ENCODE results near the gene ZNF548. TPM values are rescaled to one million over a fixed set of nuclear protein-coding genes. Genes with fewer than 3 reads are reported as not detected.

Gene ZNF548
- total RNA-seq, 1 experiment from 2014 or later: 14.7 TPM

DNA sequence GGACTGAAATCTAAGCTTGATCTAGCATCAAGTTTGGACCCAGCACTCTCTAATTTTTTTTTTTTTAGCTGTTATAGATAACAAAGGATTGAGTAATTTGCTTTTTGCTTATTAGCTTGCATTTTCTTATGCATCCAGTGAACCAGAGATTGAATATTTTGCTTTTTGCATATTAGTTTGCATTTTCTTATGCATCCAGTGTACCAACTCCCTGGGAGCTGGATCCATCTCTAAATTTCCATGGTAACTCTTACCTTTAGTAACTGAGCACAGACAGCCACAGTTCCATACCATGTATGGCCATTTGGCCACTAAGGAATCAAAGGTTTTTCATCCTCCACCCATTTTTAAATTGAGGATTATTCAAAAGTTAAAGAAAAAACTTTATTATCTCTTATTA, 8.7 kb upstream of the ZNF548 start:
- peaks cover 38% of the 10 kb centered on the region for H3K9me3 ChIP-seq (ENCODE audit: control insufficient read depth, insufficient read depth, low read depth, low read length)
- TF ChIP-seq, protein P1, sequence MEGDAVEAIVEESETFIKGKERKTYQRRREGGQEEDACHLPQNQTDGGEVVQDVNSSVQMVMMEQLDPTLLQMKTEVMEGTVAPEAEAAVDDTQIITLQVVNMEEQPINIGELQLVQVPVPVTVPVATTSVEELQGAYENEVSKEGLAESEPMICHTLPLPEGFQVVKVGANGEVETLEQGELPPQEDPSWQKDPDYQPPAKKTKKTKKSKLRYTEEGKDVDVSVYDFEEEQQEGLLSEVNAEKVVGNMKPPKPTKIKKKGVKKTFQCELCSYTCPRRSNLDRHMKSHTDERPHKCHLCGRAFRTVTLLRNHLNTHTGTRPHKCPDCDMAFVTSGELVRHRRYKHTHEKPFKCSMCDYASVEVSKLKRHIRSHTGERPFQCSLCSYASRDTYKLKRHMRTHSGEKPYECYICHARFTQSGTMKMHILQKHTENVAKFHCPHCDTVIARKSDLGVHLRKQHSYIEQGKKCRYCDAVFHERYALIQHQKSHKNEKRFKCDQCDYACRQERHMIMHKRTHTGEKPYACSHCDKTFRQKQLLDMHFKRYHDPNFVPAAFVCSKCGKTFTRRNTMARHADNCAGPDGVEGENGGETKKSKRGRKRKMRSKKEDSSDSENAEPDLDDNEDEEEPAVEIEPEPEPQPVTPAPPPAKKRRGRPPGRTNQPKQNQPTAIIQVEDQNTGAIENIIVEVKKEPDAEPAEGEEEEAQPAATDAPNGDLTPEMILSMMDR (IDR thresholded peaks at IDR 0.05): no peak
- TF ChIP-seq POLR2AphosphoS5 (IDR thresholded peaks at IDR 0.05; ENCODE audit: low read depth, low read length) (no peak), TCF7L2 (IDR thresholded peaks at IDR 0.05; ENCODE audit: low read depth, low read length) (no peak), SIN3A (IDR thresholded peaks at IDR 0.05; ENCODE audit: borderline replicate concordance, insufficient read depth, low read depth, low read length) (no peak)
- TF ChIP-seq, protein P2, sequence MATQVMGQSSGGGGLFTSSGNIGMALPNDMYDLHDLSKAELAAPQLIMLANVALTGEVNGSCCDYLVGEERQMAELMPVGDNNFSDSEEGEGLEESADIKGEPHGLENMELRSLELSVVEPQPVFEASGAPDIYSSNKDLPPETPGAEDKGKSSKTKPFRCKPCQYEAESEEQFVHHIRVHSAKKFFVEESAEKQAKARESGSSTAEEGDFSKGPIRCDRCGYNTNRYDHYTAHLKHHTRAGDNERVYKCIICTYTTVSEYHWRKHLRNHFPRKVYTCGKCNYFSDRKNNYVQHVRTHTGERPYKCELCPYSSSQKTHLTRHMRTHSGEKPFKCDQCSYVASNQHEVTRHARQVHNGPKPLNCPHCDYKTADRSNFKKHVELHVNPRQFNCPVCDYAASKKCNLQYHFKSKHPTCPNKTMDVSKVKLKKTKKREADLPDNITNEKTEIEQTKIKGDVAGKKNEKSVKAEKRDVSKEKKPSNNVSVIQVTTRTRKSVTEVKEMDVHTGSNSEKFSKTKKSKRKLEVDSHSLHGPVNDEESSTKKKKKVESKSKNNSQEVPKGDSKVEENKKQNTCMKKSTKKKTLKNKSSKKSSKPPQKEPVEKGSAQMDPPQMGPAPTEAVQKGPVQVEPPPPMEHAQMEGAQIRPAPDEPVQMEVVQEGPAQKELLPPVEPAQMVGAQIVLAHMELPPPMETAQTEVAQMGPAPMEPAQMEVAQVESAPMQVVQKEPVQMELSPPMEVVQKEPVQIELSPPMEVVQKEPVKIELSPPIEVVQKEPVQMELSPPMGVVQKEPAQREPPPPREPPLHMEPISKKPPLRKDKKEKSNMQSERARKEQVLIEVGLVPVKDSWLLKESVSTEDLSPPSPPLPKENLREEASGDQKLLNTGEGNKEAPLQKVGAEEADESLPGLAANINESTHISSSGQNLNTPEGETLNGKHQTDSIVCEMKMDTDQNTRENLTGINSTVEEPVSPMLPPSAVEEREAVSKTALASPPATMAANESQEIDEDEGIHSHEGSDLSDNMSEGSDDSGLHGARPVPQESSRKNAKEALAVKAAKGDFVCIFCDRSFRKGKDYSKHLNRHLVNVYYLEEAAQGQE (IDR thresholded peaks at IDR 0.05; ENCODE audit: insufficient read depth in 1 of 2, low read depth in 2 of 2, low read length in 1 of 2): no peak
- DNase-seq (ENCODE audit: low read depth, low spot score) (no peak), ATAC-seq (no peak)
- intact Hi-C loops (cut with micrococcal nuclease; ENCODE audit: unreplicated experiment) (no loop called here), in situ Hi-C loops (cut with HindIII; ENCODE audit: low pct_unique_long_range_greater_than_20kb, low sequenced_read_pairs) (no loop called here)
- BruUV-seq (replicated peaks): no TSS peak
- ChIA-PET CTCF (no interaction called here), POLR2A (interaction anchor here (0.5 to 0.6 kb wide), 2 partner anchors 54 to 482 kb away, joined by 3 read pairs; no protein-coding TSS in a partner anchor)
- no peaks in the 10 kb centered on the region for H3K27me3 ChIP-seq (ENCODE audit: control insufficient read depth, insufficient read depth, low read length)
- no peak overlapping the region for H3K27ac ChIP-seq (ENCODE audit: low read length)
- no peaks in the 10 kb centered on the region for H3K36me3 ChIP-seq (ENCODE audit: control insufficient read depth, insufficient read depth, low read length)
- no peak overlapping the region for H3K4me3 ChIP-seq (ENCODE audit: low read depth in 2 of 2, low read length in 2 of 2)
- no peaks in the 10 kb centered on the region for H3K4me1 ChIP-seq (ENCODE audit: control insufficient read depth, insufficient read depth, low read length)

DNA sequence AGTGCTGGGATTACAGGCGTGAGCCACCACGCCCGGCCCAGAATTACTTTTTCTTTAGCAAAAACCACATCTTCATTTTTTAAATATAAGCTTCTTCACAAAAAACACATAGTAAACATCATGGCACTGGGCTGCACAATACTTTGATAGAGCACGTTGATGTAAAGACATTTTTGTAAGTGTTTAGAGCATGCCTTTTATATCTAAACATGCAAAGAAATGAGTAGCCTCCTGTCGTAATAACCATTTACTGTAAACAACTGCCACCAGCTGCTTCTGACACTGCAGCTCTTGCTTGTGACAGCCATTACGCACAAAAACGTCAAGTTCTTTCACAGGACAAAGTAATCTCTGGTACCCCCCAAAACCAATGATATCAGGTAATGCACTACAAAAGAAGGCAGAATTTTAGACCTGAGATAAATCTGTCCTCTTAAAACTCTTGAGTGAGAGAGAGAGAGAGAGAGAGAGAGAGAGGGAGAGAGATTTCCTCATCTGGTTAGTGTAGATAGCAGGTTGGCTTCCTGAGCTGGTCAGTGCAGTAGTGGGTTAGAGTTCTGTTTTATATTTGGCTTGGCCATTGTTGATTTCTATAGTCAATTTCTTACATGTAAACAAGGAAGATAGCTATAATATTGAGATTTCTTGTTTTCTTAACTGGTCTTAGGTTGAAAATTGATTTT, 6.7 kb upstream of the ZNF548 start:
- POLR2A ChIA-PET: no interaction called here

More for the DNA sequence above, 6.7 kb upstream of the ZNF548 start:
- BruUV-seq (replicated peaks): no TSS peak
- in situ Hi-C loops (cut with HindIII; ENCODE audit: low pct_unique_long_range_greater_than_20kb, low sequenced_read_pairs) (no loop called here), intact Hi-C loops (cut with micrococcal nuclease; ENCODE audit: unreplicated experiment) (no loop called here)
- no peaks in the 10 kb centered on the region for H3K36me3 ChIP-seq (ENCODE audit: control insufficient read depth, insufficient read depth, low read length)
- no peaks in the 10 kb centered on the region for H3K27me3 ChIP-seq (ENCODE audit: control insufficient read depth, insufficient read depth, low read length)
- CTCF ChIA-PET: interaction anchor here (0.7 kb wide), 1 partner anchor 418 kb away, joined by 5 read pairs; no protein-coding TSS in a partner anchor
- H3K27ac ChIP-seq (ENCODE audit: low read length): no peak overlapping the region
- no peak for ATAC-seq
- no peaks in the 10 kb centered on the region for H3K4me1 ChIP-seq (ENCODE audit: control insufficient read depth, insufficient read depth, low read length)
- TF ChIP-seq TCF7L2 (IDR thresholded peaks at IDR 0.05; ENCODE audit: low read depth, low read length) (no peak), POLR2AphosphoS5 (IDR thresholded peaks at IDR 0.05; ENCODE audit: low read depth, low read length) (no peak), SIN3A (IDR thresholded peaks at IDR 0.05; ENCODE audit: borderline replicate concordance, insufficient read depth, low read depth, low read length) (no peak)
- TF ChIP-seq, protein P2 (IDR thresholded peaks at IDR 0.05; ENCODE audit: insufficient read depth in 1 of 2, low read depth in 2 of 2, low read length in 1 of 2): no peak
- TF ChIP-seq, protein P1 (IDR thresholded peaks at IDR 0.05): no peak
- no peak overlapping the region for H3K4me3 ChIP-seq (ENCODE audit: low read depth in 2 of 2, low read length in 2 of 2)
- DNase-seq (ENCODE audit: low read depth, low spot score): no peak
- peaks cover 22% of the 10 kb centered on the region for H3K9me3 ChIP-seq (ENCODE audit: control insufficient read depth, insufficient read depth, low read depth, low read length)
